Cerebellar nuclear complex (tissue), 1 donor: ENCODE results near the gene C4orf50.

Source experiments
- DNase-seq, 2 experiments: peaks; one replicate each; lab custom pipeline; 2025; lab: John Stamatoyannopoulos, UW

C4orf50 gene

DNA sequence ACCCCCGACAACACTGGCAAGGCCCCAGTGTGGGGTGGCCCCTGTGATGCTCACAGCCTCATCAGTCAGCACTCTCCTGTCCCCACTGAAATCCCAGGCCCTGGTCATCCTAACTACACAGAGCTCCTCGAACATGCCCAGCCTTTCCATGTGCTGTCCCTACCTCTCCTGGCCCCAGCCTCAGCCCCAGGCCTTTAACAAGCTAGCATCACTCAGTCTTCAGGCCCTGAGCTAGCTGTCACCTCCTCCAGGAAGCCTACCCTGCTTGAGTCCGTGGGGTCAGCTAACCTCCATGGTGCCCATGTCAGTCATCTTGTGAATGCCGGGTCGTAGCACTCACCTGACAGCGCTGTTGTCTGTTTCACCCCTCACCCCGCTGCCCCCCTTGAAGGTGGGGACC lies 25.6 kb upstream of the C4orf50 start:
- no peak for DNase-seq

DNA sequence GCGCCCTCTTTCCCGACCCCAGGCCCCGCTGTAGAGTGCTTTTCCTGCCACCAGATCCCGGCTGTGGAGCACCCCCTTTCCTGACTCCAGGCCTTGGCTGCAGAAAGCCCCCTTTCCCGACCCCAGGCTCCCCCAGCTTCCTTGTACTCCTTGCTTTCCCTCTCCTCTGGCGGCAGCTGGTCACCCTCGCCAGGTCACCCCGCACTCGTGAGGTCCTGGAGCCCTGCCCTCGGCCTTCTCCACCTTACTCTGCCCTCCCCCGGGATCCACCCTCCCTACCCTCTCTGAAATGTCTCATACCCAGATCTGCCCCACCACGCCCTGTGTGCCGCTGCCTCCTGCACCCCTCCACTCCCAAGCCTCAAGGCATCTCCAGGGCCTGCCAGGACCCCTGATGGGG lies 25.0 kb upstream of the C4orf50 start:
- DNase-seq = no peak

DNA sequence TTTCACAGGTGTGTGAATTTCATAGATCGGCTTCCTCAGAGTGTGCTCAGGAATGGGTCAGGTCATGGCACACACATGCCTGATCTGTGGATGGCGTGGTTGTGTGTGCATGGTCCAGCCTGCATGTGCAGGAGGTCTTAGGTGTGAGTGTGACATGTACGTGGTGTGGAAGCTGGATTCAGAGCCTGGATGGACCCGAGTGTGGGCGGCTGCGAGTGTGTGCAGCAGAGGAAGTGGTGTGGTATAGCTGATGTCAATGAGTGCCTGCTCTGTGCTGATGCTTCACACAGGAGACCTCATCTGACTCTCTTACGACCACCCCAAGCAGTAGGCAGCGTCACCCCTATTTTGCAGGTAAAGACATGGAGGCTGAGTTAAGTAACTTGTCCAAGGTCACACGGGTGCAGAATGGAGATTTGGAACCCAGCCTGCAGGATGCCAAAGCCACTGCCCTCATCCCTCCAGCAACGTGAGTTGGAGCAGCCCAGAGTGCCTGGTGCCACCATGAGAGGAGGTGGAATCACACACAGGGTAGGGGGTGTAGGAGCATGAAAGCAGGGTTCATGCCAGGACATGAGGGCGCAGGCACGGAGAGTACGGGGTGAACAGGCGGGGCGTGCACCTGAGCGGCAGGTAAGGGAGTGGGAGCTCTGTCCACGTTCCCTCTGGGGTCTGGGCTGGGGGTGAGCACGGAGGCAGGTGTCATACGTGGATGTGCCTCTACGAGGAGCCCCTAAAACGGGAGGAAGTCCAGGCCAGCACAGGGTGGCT lies 24.2 kb upstream of the C4orf50 start:
- no peak for DNase-seq

DNA sequence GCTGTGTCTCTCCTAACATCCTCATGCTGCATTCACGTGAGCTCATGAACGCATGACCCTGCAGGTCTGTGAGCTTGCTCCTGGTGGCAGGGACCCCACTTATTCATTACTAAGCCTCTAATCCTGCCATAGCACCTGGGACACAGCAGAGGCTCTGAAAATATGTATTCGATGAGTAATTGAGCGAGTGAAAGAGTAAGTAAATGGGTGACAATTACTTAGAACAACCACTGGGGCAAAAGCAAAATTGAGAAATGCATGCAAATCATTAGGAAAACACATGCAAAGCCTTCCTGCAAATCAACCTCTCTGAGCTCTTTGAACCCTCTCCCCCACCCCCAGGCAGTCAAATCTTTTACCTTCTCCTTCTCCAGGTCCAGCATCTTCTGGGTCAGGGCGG lies 23.6 kb upstream of the C4orf50 start:
- no peak for DNase-seq

DNA sequence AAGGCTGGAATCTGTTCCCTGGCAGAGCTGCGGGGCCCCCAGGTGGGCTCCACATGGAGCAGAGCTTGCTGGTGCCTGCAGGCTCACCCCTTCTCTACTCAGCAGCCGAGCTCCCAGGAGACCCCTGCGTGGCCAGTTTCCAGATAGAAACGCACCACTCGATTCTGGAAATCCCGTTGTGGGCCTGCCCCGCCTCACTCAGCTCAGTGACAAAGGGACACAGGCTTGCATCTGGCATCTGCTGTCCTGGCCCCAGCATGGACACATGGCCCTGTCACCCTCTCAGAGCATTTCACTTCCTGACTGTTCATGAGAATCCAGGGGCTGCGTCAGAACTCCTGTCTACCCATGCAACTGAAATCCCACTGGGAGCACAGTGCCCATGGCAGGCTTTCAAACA lies 20.5 kb upstream of the C4orf50 start:
- DNase-seq = no peak

DNA sequence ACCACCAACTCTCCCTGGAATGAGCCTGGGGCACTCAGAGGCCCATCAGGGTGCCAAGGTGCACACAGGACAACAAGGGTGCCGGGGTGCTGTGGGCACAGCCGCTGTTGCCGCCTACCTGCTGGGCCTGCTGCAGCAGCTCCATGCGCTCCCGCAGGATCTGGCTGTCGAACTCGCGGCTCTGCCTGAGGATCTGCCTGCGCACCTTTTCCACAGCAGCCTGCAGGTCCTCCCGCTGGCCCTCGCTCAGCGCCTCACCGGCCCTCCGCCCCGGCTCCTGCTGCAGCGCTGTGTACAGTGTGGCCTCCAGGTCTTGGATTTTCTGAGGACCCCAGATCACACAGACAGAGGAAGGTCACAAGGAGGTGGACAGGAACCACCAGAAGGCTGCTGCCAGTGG lies 17.6 kb upstream of the C4orf50 start:
- no peak for DNase-seq

DNA sequence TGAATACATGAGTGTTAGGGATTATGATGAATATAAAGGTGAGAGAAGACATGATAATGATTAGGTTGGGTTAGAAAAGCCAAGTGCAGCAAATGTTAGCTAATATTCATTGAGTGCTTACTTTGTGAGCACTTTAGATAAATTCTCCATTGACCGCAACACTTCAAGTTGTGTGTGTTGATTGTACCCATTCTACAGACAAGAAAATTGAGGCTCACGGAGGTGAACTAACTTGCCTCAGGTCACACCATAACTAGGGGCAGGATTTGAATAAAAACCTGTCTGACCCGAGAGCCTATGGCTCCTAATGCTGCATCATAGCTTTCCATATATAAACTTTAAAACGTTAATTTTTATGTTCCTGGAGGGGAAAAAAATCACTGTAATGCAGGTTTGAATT lies 15.2 kb upstream of the C4orf50 start:
- no peak for DNase-seq

DNA sequence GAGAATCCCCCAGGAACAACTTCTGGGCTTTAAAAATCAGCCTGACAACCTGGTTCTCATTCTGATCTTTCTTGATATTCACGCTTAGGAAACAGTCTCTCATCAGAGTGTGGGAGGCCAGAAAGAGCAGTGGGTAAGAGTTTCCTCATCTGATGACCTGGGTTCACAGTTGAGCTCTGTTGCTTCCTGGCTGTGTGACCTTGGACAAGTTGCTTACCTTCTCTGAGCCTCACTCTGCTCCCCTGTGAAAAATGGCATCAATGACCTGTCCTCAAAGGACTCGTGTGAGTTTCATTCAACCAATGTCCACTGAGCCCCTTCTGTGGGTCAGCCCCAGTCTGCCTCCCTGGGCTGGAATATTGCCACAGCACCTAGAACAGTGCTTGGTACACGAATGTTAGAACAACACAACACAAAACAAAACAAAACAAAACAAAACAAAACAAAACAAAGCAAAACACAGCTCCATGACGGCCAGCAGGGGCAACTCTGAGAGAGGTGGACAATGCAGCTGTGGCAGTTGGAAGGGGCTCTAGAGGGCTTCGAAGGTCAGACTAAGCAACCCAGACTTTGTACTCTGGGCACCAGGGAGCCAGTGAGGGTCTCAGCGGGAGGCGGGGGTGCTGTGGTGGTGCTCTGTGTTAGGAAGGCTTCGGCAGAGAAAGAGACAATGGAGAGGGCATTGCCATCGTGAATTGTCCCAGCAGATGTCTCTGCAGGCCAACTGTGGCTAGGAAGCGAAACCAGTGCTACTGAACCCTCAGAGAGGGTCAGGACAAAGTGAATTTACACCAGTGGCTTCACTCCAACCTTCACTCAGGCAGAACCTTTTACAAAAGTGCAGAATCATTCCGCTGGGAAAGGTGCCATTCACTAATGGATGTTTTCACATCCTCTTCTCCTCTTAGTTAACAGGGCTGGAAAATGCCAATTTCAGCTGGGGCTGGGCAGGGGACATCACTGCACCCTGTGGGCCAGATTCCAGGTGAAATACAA lies 14.3 kb upstream of the C4orf50 start:
- no peak for DNase-seq

DNA sequence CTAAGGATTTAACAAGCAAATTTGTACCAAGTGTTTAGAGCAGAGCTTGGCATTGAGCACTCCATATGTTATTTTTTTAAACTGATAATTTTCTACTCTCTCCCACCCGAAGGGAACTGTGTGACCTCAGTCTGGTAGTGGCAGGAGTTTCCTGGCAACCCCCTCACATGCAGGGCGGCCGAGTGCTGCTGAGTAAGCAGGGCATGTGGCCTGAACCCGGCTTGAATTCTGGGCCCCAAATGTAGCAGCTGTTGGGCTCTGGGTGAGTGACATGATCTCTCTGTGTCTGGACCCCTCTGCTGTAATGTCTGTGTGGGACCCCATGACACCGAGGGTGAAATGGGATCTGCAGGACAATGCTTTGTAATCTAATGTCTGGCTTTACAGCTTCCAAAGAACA lies 13.6 kb upstream of the C4orf50 start:
- no peak for DNase-seq

DNA sequence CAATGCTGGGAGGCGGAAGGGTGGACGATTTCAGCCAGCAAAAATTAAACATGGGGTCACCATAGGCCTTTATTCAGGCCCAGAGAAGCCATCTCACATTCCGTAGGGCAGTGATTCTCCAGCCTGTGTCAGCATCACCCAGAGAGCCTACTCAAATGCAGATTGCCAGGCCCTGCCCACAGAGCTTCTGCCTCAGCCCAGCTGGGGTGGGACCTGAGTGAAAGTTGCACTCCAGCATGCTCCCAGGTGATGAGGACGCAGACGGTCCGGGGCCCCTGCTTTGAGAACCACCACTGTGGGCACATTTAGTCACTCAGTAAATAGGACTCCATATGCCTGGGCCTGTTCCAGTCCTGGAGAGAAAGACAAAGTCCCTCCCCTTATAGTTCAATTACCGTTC lies 12.4 kb upstream of the C4orf50 start:
- no peak for DNase-seq

DNA sequence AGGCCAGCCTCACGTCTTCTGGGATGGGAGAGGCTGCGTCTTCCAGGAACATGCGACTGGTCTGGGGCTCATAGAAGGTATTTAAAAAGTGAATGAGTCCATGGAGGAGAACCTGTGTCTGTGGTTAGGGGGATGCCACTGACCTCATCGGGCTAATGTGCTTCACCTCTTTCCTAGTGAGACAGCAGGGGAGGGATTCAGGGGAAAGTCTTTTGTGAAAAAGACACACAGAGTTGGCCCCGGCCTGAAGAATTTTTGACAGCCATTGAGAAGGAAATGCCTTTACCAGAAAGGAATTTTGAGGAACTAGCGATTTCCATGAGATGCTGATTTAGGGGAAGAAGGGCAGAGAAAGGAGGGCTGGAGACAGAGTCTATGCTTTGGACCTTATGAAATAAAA lies 11.0 kb upstream of the C4orf50 start:
- DNase-seq = no peak

DNA sequence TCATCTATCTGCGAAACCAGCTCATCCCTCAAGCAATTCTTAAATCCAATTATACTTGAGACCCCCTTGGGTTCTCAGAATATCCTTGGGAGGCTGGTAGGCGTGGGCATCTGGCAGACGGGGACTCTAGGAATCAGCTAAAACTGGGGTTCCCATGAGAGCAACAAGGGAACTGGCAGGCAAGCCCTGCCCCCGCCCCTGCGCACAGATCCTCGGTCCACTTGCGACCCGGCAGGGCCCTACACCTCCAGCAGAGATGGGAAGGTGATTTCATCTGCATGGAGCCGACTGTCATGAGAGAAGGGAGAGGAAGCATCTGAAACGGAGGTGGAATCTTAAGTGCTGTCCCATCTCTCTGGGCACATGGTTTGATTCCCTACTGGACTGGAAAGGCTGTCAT lies 9.9 kb upstream of the C4orf50 start:
- no peak for DNase-seq

DNA sequence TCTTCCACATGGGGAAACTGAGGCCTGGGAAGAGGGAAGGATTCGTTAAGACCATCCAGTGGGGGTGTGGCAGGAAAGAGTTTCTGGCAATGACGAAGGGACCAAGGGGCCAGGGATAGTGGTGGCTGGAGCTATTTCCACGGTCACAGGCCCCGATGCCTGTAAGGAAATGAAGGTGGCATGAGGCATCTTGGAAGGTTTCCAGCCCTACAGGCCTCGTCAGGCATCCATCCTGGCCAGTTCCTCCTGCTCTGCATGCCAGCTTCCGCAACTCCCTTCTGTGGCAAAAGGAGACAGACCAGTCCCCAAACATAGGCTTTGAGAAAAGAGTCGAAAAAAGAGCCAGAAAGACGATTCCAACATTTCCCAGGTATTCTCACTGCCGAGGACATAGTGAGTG lies 9.2 kb upstream of the C4orf50 start:
- peak; percentile 6 to 16 for DNase-seq

DNA sequence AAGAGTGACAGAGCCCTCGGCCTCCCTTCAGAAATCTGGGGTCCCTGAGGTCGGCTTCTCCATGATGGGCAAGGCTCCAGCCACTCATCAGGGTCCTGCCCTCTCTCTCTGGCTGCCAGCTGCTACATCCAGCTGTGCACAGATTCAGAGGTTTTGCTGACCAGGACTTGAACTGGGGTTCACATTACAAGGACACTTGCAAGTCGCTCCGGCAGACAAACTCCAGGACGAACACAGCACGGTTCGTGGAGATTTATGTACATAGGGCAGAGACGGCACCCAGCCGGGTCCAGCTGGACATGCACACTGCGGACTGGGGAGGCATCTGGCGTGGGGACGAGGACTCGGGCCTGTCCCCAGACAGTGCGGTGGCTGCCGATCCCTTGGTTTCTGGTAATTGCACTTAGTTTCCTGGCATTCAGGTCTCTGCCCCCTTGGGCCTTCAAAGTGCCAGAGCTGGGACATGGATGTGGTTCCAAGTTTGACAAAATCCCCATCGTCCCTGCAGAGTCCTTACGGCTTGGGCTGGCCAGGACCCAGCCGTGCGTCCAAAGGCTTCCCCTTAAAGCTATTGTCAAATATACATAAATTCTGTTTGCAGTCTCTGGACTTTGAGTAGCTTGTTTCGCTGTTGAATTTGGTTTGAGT lies 6.2 kb upstream of the C4orf50 start:
- DNase-seq = no peak

DNA sequence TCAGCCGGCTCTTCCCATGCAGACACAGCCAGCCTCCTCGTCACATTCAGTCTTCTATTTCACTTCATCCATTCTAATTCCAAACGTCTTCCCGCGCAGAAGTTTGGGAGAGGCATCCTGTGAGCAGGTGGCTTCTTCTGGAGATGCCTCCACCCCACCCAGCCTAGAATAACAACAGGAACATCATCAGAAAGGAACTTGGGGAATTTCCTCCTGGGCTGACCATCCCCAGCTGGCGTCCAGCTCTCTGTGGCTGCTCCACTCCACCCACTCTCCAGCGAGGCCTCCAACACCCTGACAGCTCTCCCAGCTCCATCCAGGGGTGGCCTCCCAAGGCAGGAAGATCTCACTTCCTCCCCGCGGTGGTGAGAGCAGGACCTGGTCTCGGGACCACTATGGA lies 5.5 kb upstream of the C4orf50 start:
- DNase-seq = no peak

DNA sequence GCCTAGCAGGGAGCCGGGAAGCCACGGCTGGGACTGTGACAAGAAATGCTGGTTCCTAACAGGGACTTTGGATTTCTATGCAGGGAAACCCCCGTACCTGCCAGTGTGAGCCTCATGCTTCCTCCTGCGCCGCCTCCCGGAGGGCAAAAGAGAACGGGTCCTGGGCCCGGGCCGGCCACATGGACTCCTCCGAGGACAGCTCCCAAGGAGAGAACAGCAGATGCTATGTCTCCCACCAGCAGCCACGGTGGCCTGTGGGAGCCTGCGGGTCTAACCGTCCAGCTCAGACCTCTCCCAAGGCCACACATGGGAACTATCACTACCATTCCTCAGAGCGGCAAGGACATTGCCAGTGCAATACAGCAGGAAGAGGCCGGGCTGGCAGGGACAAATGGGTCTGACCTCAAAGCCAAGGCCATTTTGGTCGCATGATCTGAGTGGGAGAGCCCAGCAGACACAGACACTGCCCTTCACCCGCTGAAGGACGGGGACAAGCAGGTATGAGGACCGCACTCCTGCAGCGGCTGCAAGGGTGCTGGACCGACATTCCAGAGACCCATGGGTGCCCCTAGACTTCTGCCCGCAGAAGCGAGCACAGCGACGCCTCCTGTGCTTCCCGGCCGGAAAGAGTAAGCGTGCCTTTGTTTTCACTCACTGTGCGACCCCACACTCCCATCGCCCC lies 4.5 kb upstream of the C4orf50 start:
- DNase-seq = no peak

DNA sequence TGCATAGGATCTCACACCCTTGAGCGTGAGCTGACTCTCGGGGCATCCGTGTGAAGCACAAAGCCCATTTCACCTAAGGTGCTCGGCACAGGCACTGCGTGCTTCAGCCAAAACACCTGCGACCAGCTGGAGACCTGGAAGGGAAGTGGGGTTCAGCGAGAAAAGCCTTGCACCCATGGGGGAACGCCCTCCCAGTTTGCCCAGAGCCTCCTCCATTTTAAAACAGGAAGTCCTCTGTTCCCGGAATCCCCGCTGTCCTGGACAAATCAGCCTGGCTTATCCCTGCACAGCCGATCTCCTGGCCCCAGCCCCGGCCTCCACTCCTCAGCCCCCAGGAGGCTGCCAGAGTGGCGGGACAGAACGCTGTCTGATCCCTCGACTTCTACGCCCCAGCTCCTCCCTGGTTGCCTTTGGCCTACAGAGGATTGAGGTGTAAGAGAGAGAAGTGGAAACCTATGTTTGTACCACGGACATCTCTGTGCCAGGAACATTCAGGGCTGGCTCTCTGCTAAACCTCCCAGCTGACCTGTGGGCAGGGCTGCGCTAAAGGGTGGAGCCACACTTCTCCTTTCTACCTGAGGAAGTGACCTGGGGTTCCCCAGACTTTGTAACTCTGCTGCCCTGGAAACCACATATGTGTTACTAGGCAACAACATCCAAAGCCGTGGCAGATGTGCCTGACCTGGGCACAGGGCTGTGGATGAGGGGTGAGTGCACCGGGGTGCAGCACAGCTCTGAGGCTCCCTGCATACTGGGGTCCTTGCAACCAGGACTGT lies 3.8 kb upstream of the C4orf50 start:
- DNase-seq = no peak

DNA sequence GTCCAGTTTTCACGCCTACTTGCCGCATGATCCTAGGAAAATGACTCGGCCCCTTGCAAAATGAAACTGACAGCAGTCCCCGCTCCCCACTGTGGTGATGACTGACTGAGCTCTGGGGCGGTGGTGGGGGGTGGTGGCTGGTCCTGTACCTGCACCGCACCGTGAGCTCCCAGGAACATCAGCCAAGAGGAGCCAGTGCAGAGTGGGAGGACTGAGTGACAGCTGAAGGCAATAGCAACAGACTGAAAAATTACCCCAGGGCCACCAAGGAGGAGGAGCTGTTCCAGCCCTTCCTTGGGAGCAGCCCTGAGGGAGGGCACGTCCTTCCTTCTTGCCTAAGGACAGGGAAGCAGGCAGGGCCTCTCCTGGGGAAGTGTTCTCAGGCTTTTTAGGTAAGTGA lies 2.4 kb upstream of the C4orf50 start:
- no peak for DNase-seq

DNA sequence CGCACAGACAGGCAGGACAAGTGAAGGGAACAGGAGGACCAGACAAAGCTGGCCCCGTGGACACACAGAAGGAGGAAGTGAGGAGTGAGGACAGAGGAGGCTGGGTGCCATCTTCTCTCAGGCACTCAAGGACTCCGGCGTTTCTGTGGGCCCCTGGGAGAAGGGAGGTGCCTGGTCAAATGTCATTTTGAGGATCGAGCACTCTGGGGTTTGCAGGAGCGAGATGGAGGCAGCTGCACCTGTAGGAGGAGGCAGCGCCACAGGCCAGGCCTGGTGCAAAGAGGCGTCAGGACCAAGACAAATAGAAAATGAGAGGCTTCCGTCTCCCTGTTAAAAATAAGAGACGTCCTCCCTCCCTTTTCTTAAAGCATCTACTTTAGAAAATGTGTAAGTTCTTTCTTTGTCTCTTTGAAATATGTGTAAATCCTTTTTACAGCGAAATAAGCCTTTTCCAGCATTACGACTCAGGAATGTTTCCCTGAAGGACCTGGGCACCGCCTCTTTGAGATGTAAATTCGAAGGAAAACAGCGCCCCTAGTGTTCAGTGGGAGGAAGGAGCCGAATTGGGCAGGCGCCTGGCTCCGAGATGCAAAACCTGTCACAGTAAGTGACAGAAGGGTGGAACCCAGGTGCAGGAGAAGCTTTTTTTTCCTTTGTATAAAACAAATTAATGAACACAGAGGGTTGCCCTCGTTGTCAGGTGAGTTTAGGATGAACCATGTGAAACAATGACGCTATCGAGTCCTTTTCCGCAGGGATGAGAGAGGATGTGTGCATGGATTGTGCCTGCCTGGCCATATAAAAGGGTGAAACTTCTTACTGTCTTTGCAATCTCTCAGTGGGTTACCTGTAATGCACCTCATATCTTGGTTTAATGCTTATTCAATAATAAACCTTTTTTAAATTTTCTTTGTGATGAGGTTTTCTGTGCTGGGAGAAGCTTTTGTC lies 1.4 kb upstream of the C4orf50 start:
- DNase-seq = peak in 1 of 2 experiments; percentile 22

DNA sequence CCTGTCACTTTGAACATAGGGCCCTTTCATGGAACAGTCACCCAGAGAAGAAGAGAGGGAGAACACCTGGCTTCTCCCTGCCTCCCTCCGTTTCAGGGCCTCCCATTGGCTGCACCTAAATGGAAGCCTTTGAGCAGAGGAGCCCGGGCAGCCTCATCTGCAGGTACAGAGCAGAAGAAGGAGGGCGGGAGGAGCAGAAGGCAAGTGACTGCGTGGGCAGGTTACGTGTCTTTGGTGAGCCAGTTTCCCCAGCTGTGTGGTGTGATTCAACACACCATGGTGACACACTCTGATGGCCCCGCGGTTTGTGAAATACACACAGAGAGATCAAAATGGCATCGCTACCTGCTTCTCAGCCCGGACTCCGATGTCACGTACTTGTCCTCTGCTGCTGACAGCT lies 431 bp downstream of the C4orf50 start:
- DNase-seq = no peak
